CD4-positive, alpha-beta T cell treated with Interleukin-17A for 1 hour (primary cell): ENCODE measurements around the gene ST6GAL2.

Experiments
- DNase-seq: peaks from one replicate; pipeline ENCODE4 v3.0.0-alpha.2; 2020

ST6GAL2 gene

GRCh38 chr2:106863387-106863786, 22.6 kb downstream of the ST6GAL2 start:
- DNase-seq: no peak

- DNase-seq: no peak
Observed at GRCh38 chr2:106859498-106859897, 26.5 kb downstream of the ST6GAL2 start.

- DNase-seq: no peak
Observed at GRCh38 chr2:106858810-106859209, 27.2 kb downstream of the ST6GAL2 start.

- DNase-seq: no peak
Observed at GRCh38 chr2:106857882-106858478, 28.0 kb downstream of the ST6GAL2 start.

GRCh38 chr2:106853631-106854030, 32.3 kb downstream of the ST6GAL2 start:
- no peak for DNase-seq

- no peak for DNase-seq
Observed at GRCh38 chr2:106851881-106852501, 34.0 kb downstream of the ST6GAL2 start.

GRCh38 chr2:106851087-106851874, 34.7 kb downstream of the ST6GAL2 start:
- no peak for DNase-seq

GRCh38 chr2:106849253-106849652, 36.7 kb downstream of the ST6GAL2 start:
- DNase-seq: no peak

GRCh38 chr2:106847366-106847765, 38.6 kb downstream of the ST6GAL2 start:
- DNase-seq: no peak

- DNase-seq: no peak
Observed at GRCh38 chr2:106845716-106846115, 40.3 kb downstream of the ST6GAL2 start.

GRCh38 chr2:106843910-106844250, 42.1 kb downstream of the ST6GAL2 start:
- DNase-seq: no peak

- no peak for DNase-seq
Observed at GRCh38 chr2:106843001-106843909, 42.7 kb downstream of the ST6GAL2 start.

- DNase-seq: no peak
Observed at GRCh38 chr2:106841886-106842645, 43.9 kb downstream of the ST6GAL2 start.

GRCh38 chr2:106840818-106841217, 45.1 kb downstream of the ST6GAL2 start:
- DNase-seq: no peak

GRCh38 chr2:106839849-106840595, 45.9 kb downstream of the ST6GAL2 start:
- no peak for DNase-seq

GRCh38 chr2:106833256-106833655, 52.7 kb downstream of the ST6GAL2 start:
- DNase-seq: no peak

GRCh38 chr2:106831816-106832569, 54.0 kb downstream of the ST6GAL2 start:
- DNase-seq: no peak

- no peak for DNase-seq
Observed at GRCh38 chr2:106831241-106831640, 54.7 kb downstream of the ST6GAL2 start.

- no peak for DNase-seq
Observed at GRCh38 chr2:106830191-106830590, 55.8 kb downstream of the ST6GAL2 start.

GRCh38 chr2:106828119-106828518, 57.8 kb downstream of the ST6GAL2 start:
- DNase-seq: no peak

- no peak for DNase-seq
Observed at GRCh38 chr2:106827158-106827557, 58.8 kb downstream of the ST6GAL2 start.
